H1 (cell line): ENCODE measurements around the gene RAP2A. TPM values are rescaled to one million over a fixed set of nuclear protein-coding genes. Genes with fewer than 3 reads are reported as not detected.

Source experiments
- CTCF ChIA-PET: fragments of 300-600 bp; sonication (Branson Sonifier 250); formaldehyde crosslinking; loops from one replicate; lab custom pipeline; 2021; ENCODE audit not compliant: partially characterized antibody; lab: Charles Lee
- POLR2A ChIA-PET: fragments of 300-600 bp; sonication (Branson Sonifier 250); formaldehyde crosslinking; loops from one replicate; lab custom pipeline; 2021; ENCODE audit warnings: inconsistent platforms; ENCODE audit not compliant: partially characterized antibody; lab: Charles Lee
- DNase-seq, 2 experiments: peaks; one replicate each; pipeline versions ENCODE4 v3.0.0 to v3.0.0-alpha.2; 2010 to 2022; ENCODE audit warnings: low spot score in 2 of 2, low read depth in 1 of 2, mixed read lengths in 1 of 2
- FAIRE-seq: peaks from 2 replicates; lab custom pipeline; 2011; peaks lifted over from hg19 to GRCh38; lab: Jason Lieb, UNC
- H2AFZ ChIP-seq: 2 replicates; pipeline ENCODE4 v1.8.1; 2012; ENCODE audit warnings: low read length, inconsistent platforms
- H2AK5ac ChIP-seq: 2 replicates; pipeline ENCODE4 v1.6.1; 2013; ENCODE audit warnings: low read depth, low read length
- H2BK120ac ChIP-seq: replicated peaks from 2 replicates; pipeline ENCODE3; 2013; ENCODE audit warnings: low read depth, low read length, inconsistent platforms
- H2BK12ac ChIP-seq: 2 replicates; pipeline ENCODE4 v1.6.1; 2013; ENCODE audit warnings: low read depth, low read length
- H2BK15ac ChIP-seq: 2 replicates; pipeline ENCODE4 v1.6.1; 2013; ENCODE audit warnings: low read length
- H2BK20ac ChIP-seq: 2 replicates; pipeline ENCODE4 v1.6.1; 2013; ENCODE audit warnings: low read length
- H2BK5ac ChIP-seq: 2 replicates; pipeline ENCODE4 v1.6.1; 2013; ENCODE audit warnings: low read depth, low read length
- H3K14ac ChIP-seq: 2 replicates; pipeline ENCODE4 v1.6.1; 2013; ENCODE audit warnings: inconsistent platforms; ENCODE audit not compliant: insufficient read length
- H3K18ac ChIP-seq: 2 replicates; pipeline ENCODE4 v1.6.1; 2013; ENCODE audit warnings: low read length; ENCODE audit errors: extremely low read depth
- H3K23ac ChIP-seq: 2 replicates; pipeline ENCODE4 v1.6.1; 2013; ENCODE audit warnings: inconsistent platforms; ENCODE audit not compliant: insufficient read length
- H3K23me2 ChIP-seq: 2 replicates; pipeline ENCODE4 v1.6.1; 2013; ENCODE audit warnings: low read depth, low read length
- H3K27ac ChIP-seq: 2 replicates; pipeline ENCODE4 v1.6.1; 2011; ENCODE audit warnings: low read depth, low read length, inconsistent platforms
- H3K27me3 ChIP-seq, 4 experiments: replicated peaks in 1 of 4; 1 replicate in 1 of 4; 2 replicates in 3 of 4; pipeline versions ENCODE4 v1.6.1 to v1.8.1; 2011 to 2013; ENCODE audit warnings: low read length in 3 of 4, mild to moderate bottlenecking in 3 of 4, inconsistent platforms in 2 of 4, mixed read lengths in 2 of 4, moderate library complexity in 1 of 4; ENCODE audit not compliant: control insufficient read depth in 3 of 4, insufficient read depth in 3 of 4; ENCODE audit errors: extremely low read depth in 1 of 4
- H3K36me3 ChIP-seq, 4 experiments: 2 replicates each; pipeline versions ENCODE4 v1.6.1 to v1.8.1; 2011 to 2013; ENCODE audit warnings: mild to moderate bottlenecking in 4 of 4, low read length in 3 of 4, moderate library complexity in 2 of 4, control low read depth in 1 of 4, inconsistent platforms in 1 of 4; ENCODE audit not compliant: insufficient read depth in 4 of 4, control insufficient read depth in 2 of 4
- H3K4ac ChIP-seq: replicated peaks from 2 replicates; pipeline ENCODE3; 2013; ENCODE audit warnings: low read length, low read depth, mixed read lengths, inconsistent platforms; ENCODE audit not compliant: insufficient read length
- H3K4me1 ChIP-seq, 4 experiments: replicated peaks in 1 of 4; 1 replicate in 1 of 4; 2 replicates in 3 of 4; pipeline versions ENCODE4 v1.6.1 to v1.8.1; 2011 to 2013; ENCODE audit warnings: low read length in 3 of 4, inconsistent platforms in 2 of 4, mixed read lengths in 1 of 4; ENCODE audit not compliant: insufficient read depth in 4 of 4, control insufficient read depth in 3 of 4
- H3K4me2 ChIP-seq, 2 experiments: 2 replicates each; pipeline versions ENCODE4 v1.6.1 to v1.8.1; 2011 to 2013; ENCODE audit warnings: low read depth in 2 of 2, low read length in 2 of 2, control low read depth in 1 of 2, inconsistent platforms in 1 of 2, mild to moderate bottlenecking in 1 of 2; ENCODE audit not compliant: insufficient read depth in 1 of 2
- H3K4me3 ChIP-seq, 4 experiments: fragments of 200-600, 300-600 bp in 1 of 4; sonication (generic), shearing (Covaris generic), sonication (Bioruptor Twin) in 1 of 4; 2 replicates each; pipeline versions ENCODE4 v1.5.1 to v1.8.1; 2011 to 2016; ENCODE audit warnings: low read length in 4 of 4, low read depth in 3 of 4, control low read depth in 2 of 4, inconsistent platforms in 2 of 4, mild to moderate bottlenecking in 2 of 4, mixed read lengths in 1 of 4, moderate library complexity in 1 of 4; ENCODE audit not compliant: insufficient read depth in 2 of 4; ENCODE audit errors: extremely low read depth in 1 of 4
- H3K56ac ChIP-seq: replicated peaks from 2 replicates; pipeline ENCODE3; 2013; ENCODE audit warnings: low read depth, mild to moderate bottlenecking, mixed read lengths, low read length, inconsistent platforms; ENCODE audit not compliant: insufficient read length
- H3K79me1 ChIP-seq: 2 replicates; pipeline ENCODE4 v1.6.1; 2013; ENCODE audit warnings: low read depth, low read length, control low read depth
- H3K79me2 ChIP-seq, 2 experiments: 2 replicates each; pipeline versions ENCODE4 v1.6.1 to v1.8.1; 2012 to 2013; ENCODE audit warnings: low read length in 2 of 2, mild to moderate bottlenecking in 2 of 2, inconsistent platforms in 1 of 2; ENCODE audit not compliant: insufficient read depth in 2 of 2, control insufficient read depth in 1 of 2
- H3K9ac ChIP-seq, 4 experiments: replicated peaks in 1 of 4; 1 replicate in 1 of 4; 2 replicates in 3 of 4; pipeline versions ENCODE4 v1.6.1 to v1.8.1; 2011 to 2013; ENCODE audit warnings: low read depth in 3 of 4, low read length in 3 of 4, control low read depth in 2 of 4, mild to moderate bottlenecking in 2 of 4, moderate library complexity in 2 of 4, inconsistent platforms in 1 of 4; ENCODE audit errors: extremely low read depth in 1 of 4
- H3K9me3 ChIP-seq, 2 experiments: 2 replicates each; pipeline versions ENCODE4 v1.6.1 to v1.8.1; 2012 to 2013; ENCODE audit warnings: mild to moderate bottlenecking in 2 of 2, moderate library complexity in 2 of 2, control low read depth in 1 of 2, inconsistent platforms in 1 of 2, low read depth in 1 of 2, low read length in 1 of 2, mixed read lengths in 1 of 2; ENCODE audit not compliant: insufficient read depth in 2 of 2
- H4K20me1 ChIP-seq, 2 experiments: replicated peaks in 1 of 2; 2 replicates each; pipeline versions ENCODE3 to v1.8.1; 2011 to 2013; ENCODE audit warnings: inconsistent platforms in 2 of 2, low read length in 2 of 2, mild to moderate bottlenecking in 1 of 2; ENCODE audit not compliant: insufficient read depth in 2 of 2, control insufficient read depth in 1 of 2
- H4K5ac ChIP-seq: 2 replicates; pipeline ENCODE4 v1.6.1; 2013; ENCODE audit warnings: low read length, low read depth, mixed read lengths, inconsistent platforms; ENCODE audit not compliant: insufficient read length
- H4K8ac ChIP-seq: 2 replicates; pipeline ENCODE4 v1.8.0; 2013; ENCODE audit warnings: mild to moderate bottlenecking, moderate library complexity, low read length, inconsistent platforms; ENCODE audit not compliant: insufficient read depth; ENCODE audit errors: extremely low read depth
- H4K91ac ChIP-seq: replicated peaks from 2 replicates; pipeline ENCODE3; 2013; ENCODE audit warnings: low read length, mixed read lengths, inconsistent platforms; ENCODE audit not compliant: insufficient read length
- BCL11A ChIP-seq, 2 experiments: IDR thresholded peaks; one replicate each; pipeline ENCODE4 v1.6.1; 2011; ENCODE audit warnings: low read depth in 2 of 2, low read length in 2 of 2, mild to moderate bottlenecking in 2 of 2
- BRCA1 ChIP-seq: IDR thresholded peaks from 2 replicates; pipeline ENCODE4 v1.6.1; 2012; ENCODE audit warnings: low read depth, low read length, improper control_type of control experiment
- CBX5 ChIP-seq: fragments of 300-800, 300-1000 bp; sonication (generic); IDR thresholded peaks from 2 replicates; pipeline ENCODE4 v1.7.1; 2016; ENCODE audit warnings: antibody characterized with exemption, low read length, low read depth
- FOSL1 ChIP-seq: IDR thresholded peaks from 2 replicates; pipeline ENCODE4 v1.6.1; 2011; ENCODE audit warnings: mild to moderate bottlenecking, low read depth, low read length, moderate library complexity; ENCODE audit not compliant: insufficient read depth
- MAFK ChIP-seq: IDR thresholded peaks from 2 replicates; pipeline ENCODE4 v1.6.1; 2012; ENCODE audit warnings: low read depth, mild to moderate bottlenecking, improper control_type of control experiment, low read length
- WGBS, 2 experiments: shearing (Covaris generic) in 1 of 2; methylation state at CpG; one replicate each; pipeline versions ENCODE4 v1.1.6 to v1.1.7; 2013 to 2015; ENCODE audit warnings: low lambda C conversion rate in 2 of 2, mixed read lengths in 2 of 2, inconsistent platforms in 1 of 2, low coverage in 1 of 2, missing lambda C conversion rate in 1 of 2; ENCODE audit not compliant: insufficient replicate concordance in 2 of 2, insufficient coverage in 1 of 2, insufficient read length in 1 of 2; ENCODE audit errors: extremely low coverage in 1 of 2, missing lambda C conversion rate in 1 of 2; 5-methylcytosine and 5-hydroxymethylcytosine counted together
- polyA plus RNA-seq, 7 experiments: library from polyadenylated mRNA; depleted of rRNA in 3 of 7; stranded (reverse) in 5 of 7; unstranded in 2 of 7; fragments of >200 nt in 5 of 7; fragments of 200-250 nt in 2 of 7; gene quantifications; 1 replicate in 5 of 7; 2 replicates in 1 of 7; 4 replicates in 1 of 7; pipeline versions ENCODE4 v1.2.1 to v1.2.3, GENCODE V29; 2011 to 2013; ENCODE audit warnings: missing spikeins in 2 of 7, mixed read lengths in 2 of 7
- total RNA-seq: library from RNA; stranded (reverse); fragmentation: NEBNext Ultra II Directional; extraction: Animal tissue kit (Norgen Biotek cat#: 25700); gene quantifications from 2 replicates; pipeline ENCODE4 v1.2.1, GENCODE V29; 2021
- TF ChIP-seq, protein P1 (sequence below): IDR thresholded peaks from 2 replicates; pipeline ENCODE4 v1.6.1; 2012; ENCODE audit warnings: inconsistent platforms
- TF ChIP-seq, protein P2 (sequence below), 3 experiments: IDR thresholded peaks; 1 replicate in 2 of 3; 2 replicates in 1 of 3; pipeline versions ENCODE4 v1.5.1 to v1.6.1; 2011; ENCODE audit warnings: low read length in 3 of 3, mild to moderate bottlenecking in 3 of 3, inconsistent platforms in 2 of 3, low read depth in 1 of 3, moderate library complexity in 1 of 3; ENCODE audit not compliant: insufficient read depth in 1 of 3; ENCODE audit errors: control extremely low read depth in 1 of 3

The RAP2A gene
- total and polyA plus RNA-seq, 2 of the 8 experiments (the other 6 are each of a cell fraction or from before 2014, with no cell fraction given), result 8.4 to 43.4 TPM

DNA sequence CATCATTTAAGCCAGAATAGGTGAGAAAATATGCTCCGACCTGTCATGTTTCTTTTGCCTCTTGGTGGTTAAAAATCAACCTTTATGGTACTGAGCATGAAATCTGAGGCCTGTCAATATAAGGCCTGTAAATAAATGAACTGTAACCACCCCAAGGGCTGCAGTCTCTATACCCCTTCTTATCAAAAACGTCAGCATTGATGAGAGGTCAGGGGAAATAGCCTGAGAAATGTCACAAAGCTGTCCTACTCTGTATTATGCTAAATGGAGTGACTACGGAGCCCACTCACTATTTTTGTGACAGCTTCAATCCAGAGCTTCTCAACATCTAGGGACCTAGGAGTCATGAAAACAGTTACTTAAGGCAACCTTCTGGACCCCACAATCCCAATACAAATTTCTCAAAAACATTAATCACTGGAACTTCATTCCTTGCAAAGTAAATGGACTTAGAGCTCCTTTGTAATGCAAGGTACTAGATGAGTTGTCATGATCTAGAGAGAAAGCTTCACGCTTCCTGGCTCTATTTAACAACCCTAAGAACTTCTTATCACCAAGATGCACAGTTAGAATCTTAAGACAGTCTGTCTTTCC, 2.7 kb upstream of the RAP2A start:
- no peak overlapping the region for H4K8ac ChIP-seq
- no peak overlapping the region for H2BK120ac ChIP-seq
- H2BK12ac ChIP-seq, result no peak overlapping the region
- no peak overlapping the region for H2BK5ac ChIP-seq
- H3K27me3 ChIP-seq, result no peaks in the 10 kb centered on the region
- no peak overlapping the region for H3K4ac ChIP-seq
- TF ChIP-seq, protein P1, sequence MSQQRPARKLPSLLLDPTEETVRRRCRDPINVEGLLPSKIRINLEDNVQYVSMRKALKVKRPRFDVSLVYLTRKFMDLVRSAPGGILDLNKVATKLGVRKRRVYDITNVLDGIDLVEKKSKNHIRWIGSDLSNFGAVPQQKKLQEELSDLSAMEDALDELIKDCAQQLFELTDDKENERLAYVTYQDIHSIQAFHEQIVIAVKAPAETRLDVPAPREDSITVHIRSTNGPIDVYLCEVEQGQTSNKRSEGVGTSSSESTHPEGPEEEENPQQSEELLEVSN, result no peak
- no peak for TF ChIP-seq BCL11A (IDR thresholded peaks at IDR 0.05; ENCODE audit: low read depth in 2 of 2, low read length in 2 of 2)
- TF ChIP-seq FOSL1, result no peak
- no peak for TF ChIP-seq MAFK
- TF ChIP-seq BRCA1, result no peak
- TF ChIP-seq, protein P2, sequence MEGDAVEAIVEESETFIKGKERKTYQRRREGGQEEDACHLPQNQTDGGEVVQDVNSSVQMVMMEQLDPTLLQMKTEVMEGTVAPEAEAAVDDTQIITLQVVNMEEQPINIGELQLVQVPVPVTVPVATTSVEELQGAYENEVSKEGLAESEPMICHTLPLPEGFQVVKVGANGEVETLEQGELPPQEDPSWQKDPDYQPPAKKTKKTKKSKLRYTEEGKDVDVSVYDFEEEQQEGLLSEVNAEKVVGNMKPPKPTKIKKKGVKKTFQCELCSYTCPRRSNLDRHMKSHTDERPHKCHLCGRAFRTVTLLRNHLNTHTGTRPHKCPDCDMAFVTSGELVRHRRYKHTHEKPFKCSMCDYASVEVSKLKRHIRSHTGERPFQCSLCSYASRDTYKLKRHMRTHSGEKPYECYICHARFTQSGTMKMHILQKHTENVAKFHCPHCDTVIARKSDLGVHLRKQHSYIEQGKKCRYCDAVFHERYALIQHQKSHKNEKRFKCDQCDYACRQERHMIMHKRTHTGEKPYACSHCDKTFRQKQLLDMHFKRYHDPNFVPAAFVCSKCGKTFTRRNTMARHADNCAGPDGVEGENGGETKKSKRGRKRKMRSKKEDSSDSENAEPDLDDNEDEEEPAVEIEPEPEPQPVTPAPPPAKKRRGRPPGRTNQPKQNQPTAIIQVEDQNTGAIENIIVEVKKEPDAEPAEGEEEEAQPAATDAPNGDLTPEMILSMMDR (IDR thresholded peaks at IDR 0.05; ENCODE audit: control extremely low read depth in 1 of 3, insufficient read depth in 1 of 3, low read depth in 1 of 3, low read length in 3 of 3), result no peak
- no peak for TF ChIP-seq CBX5
- no peak overlapping the region for H2BK15ac ChIP-seq
- H4K20me1 ChIP-seq, result peaks cover 0 to 1% of the 10 kb centered on the region in 2 experiments
- no peak overlapping the region for H3K23ac ChIP-seq
- no peak overlapping the region for H2AFZ ChIP-seq
- ChIA-PET CTCF (interaction anchor here (1.7 kb wide), 1 partner anchor 72 kb away, joined by 4 read pairs; no protein-coding TSS in a partner anchor), POLR2A (interaction anchor here (2.7 kb wide), 1 partner anchor 14 kb away, joined by 11 read pairs; no protein-coding TSS in a partner anchor)
- H3K9ac ChIP-seq, result no peak overlapping the region
- no peaks in the 10 kb centered on the region for H3K79me1 ChIP-seq
- 90% methylated on average over 4 of the region's 4 CpGs; no CpG with 5 or more reads in 1 of the 2 experiments for WGBS, 2 experiments
- no peaks in the 10 kb centered on the region for H3K9me3 ChIP-seq
- peak overlapping the region in 1 of 4 experiments; percentile 98; a peak in 2 of 8 replicates for H3K4me3 ChIP-seq
- no peak overlapping the region for H3K14ac ChIP-seq
- H2BK20ac ChIP-seq, result no peak overlapping the region
- H3K27ac ChIP-seq, result no peak overlapping the region
- H4K5ac ChIP-seq, result no peak overlapping the region
- peaks cover 12% of the 10 kb centered on the region for H3K23me2 ChIP-seq
- peaks cover 0 to 19% of the 10 kb centered on the region in 2 experiments; a peak in 2 of 4 replicates for H3K79me2 ChIP-seq
- no peak overlapping the region for H3K18ac ChIP-seq
- H3K36me3 ChIP-seq, result no peaks in the 10 kb centered on the region
- H3K4me2 ChIP-seq, result peak overlapping the region; percentile 79 to 93; a peak in 3 of 4 replicates
- peaks cover 0 to 3% (median 1%) of the 10 kb centered on the region in 4 experiments; a peak in 3 of 7 replicates for H3K4me1 ChIP-seq
- H4K91ac ChIP-seq, result no peak overlapping the region
- no peak for FAIRE-seq
- H3K56ac ChIP-seq, result no peak overlapping the region
- no peak for DNase-seq
- no peak overlapping the region for H2AK5ac ChIP-seq
